OCI-LY7 (cell line): ENCODE data around the gene TSNAXIP1. TPM values are rescaled to one million over a fixed set of nuclear protein-coding genes. Genes with fewer than 3 reads are reported as not detected.

Source experiments
- BruUV-seq: library from RNA; stranded (reverse); fragments of 400-500 nt; replicated peaks from 2 replicates; lab custom pipeline; 2021; lab: Mats Ljungman, UMichigan
- CTCF ChIA-PET: fragments of 300-600 bp; sonication (Branson Sonifier 250); formaldehyde crosslinking; loops from one replicate; lab custom pipeline; 2022; ENCODE audit warnings: antibody characterized with exemption; ENCODE audit not compliant: unreplicated experiment; lab: Charles Lee
- POLR2A ChIA-PET: fragments of 300-600 bp; sonication (Branson Sonifier 250); formaldehyde crosslinking; loops from one replicate; lab custom pipeline; 2022; ENCODE audit warnings: antibody characterized with exemption; lab: Charles Lee
- DNase-seq: peaks from one replicate; pipeline ENCODE4 v3.0.0-alpha.2; 2015; ENCODE audit warnings: low spot score
- H2AFZ ChIP-seq: fragments of 200-600 bp; sonication (generic), shearing (Covaris generic); 2 replicates; pipeline ENCODE4 v1.6.1; 2014; ENCODE audit warnings: mild to moderate bottlenecking, antibody characterized with exemption, low read length, moderate library complexity
- H3K27ac ChIP-seq: fragments of 200-600 bp; sonication (generic); 2 replicates; pipeline ENCODE4 v1.5.1; 2014; ENCODE audit warnings: mixed run types, low read depth, mild to moderate bottlenecking, moderate library complexity, low read length, inconsistent platforms; ENCODE audit not compliant: poor library complexity, severe bottlenecking
- H3K36me3 ChIP-seq: fragments of 200-600 bp; sonication (generic); 2 replicates; pipeline ENCODE4 v1.6.1; 2014; ENCODE audit warnings: mild to moderate bottlenecking, antibody characterized with exemption, low read length, moderate library complexity, mixed read lengths; ENCODE audit not compliant: insufficient read depth
- H3K4me1 ChIP-seq: fragments of 200-600 bp; sonication (generic); 2 replicates; pipeline ENCODE4 v1.5.1; 2014; ENCODE audit warnings: mild to moderate bottlenecking, low read length; ENCODE audit not compliant: insufficient read depth, poor library complexity, severe bottlenecking
- H3K4me2 ChIP-seq: fragments of 200-600 bp; sonication (generic); 2 replicates; pipeline ENCODE4 v1.6.1; 2014; ENCODE audit warnings: mild to moderate bottlenecking, low read length
- H3K4me3 ChIP-seq: fragments of 200-600 bp; sonication (generic); 2 replicates; pipeline ENCODE4 v1.5.1; 2014; ENCODE audit warnings: mild to moderate bottlenecking, low read depth, low read length; ENCODE audit not compliant: poor library complexity, severe bottlenecking
- H3K79me2 ChIP-seq: fragments of 200-600 bp; sonication (generic); 2 replicates; pipeline ENCODE4 v1.6.1; 2016; ENCODE audit warnings: low read depth, mild to moderate bottlenecking, low read length, moderate library complexity, mixed read lengths; ENCODE audit not compliant: insufficient read depth
- H3K9me2 ChIP-seq: fragments of 200-600 bp; sonication (generic); 2 replicates; pipeline ENCODE4 v1.6.1; 2016; ENCODE audit warnings: mild to moderate bottlenecking, low read length, mixed read lengths; ENCODE audit not compliant: insufficient read depth
- H3K9me3 ChIP-seq: fragments of 200-600 bp; sonication (generic); 2 replicates; pipeline ENCODE4 v1.6.1; 2014; ENCODE audit warnings: mild to moderate bottlenecking, mixed run types, low read length, mixed read lengths
- H4K20me1 ChIP-seq: fragments of 200-600 bp; sonication (generic); 2 replicates; pipeline ENCODE4 v1.6.1; 2014; ENCODE audit warnings: mild to moderate bottlenecking, antibody characterized with exemption, low read length, moderate library complexity, mixed read lengths; ENCODE audit not compliant: insufficient read depth
- CTCF ChIP-seq: fragments of 200-600 bp; sonication (generic); conservative IDR thresholded peaks from 2 replicates; pipeline ENCODE4 v1.5.1; 2014; ENCODE audit warnings: mild to moderate bottlenecking, antibody characterized with exemption, low read length, moderate library complexity, mixed read lengths
- EZH2phosphoT487 ChIP-seq: fragments of 200-600 bp; sonication (generic); IDR thresholded peaks from 2 replicates; pipeline ENCODE4 v1.6.1; 2018; ENCODE audit warnings: low read depth, borderline replicate concordance, mild to moderate bottlenecking, mixed run types, antibody characterized with exemption, low read length, moderate library complexity, mixed read lengths
- intact Hi-C: fragments of 100-400 bp; cut with micrococcal nuclease; formaldehyde crosslinking; loops from one replicate; pipeline ENCODE4 v1.10.0; 2022; ENCODE audit not compliant: unreplicated experiment
- total RNA-seq, 2 experiments: library from RNA; depleted of rRNA in 1 of 2; stranded (reverse); fragments of >200 nt in 1 of 2; shearing (Covaris generic) in 1 of 2; gene quantifications; 2 replicates each; pipeline ENCODE4 v1.2.3, GENCODE V29; 2014 to 2022

TSNAXIP1 gene
- total RNA-seq, 2 experiments from 2014 or later, result 0.76 to 0.91 TPM

- Histone ChIP-seq H3K4me1 (peaks cover 11% of the 10 kb centered on the region), H3K79me2 (no peaks in the 10 kb centered on the region), H3K27ac (no peak overlapping the region), H3K4me3 (no peak overlapping the region), H2AFZ (no peak overlapping the region), H3K9me2 (no peaks in the 10 kb centered on the region), H3K4me2 (no peak overlapping the region), H4K20me1 (no peaks in the 10 kb centered on the region), H3K36me3 (peaks cover 39% of the 10 kb centered on the region), H3K9me3 (no peaks in the 10 kb centered on the region)
- POLR2A ChIA-PET, result no interaction called here
- no peak for TF ChIP-seq CTCF
- no peak for TF ChIP-seq EZH2phosphoT487
- CTCF ChIA-PET, result no interaction called here
- intact Hi-C loops, result no loop called here
- no TSS peak for BruUV-seq
- DNase-seq, result no peak
Observed at GRCh38 chr16:67774457-67774853, 32.2 kb upstream of the TSNAXIP1 start.

- DNase-seq, result no peak
- H3K4me2 ChIP-seq, result no peak overlapping the region
- no peaks in the 10 kb centered on the region for H4K20me1 ChIP-seq
- intact Hi-C loops, result no loop called here
- no peaks in the 10 kb centered on the region for H3K9me2 ChIP-seq
- H3K36me3 ChIP-seq, result peaks cover 36% of the 10 kb centered on the region
- CTCF ChIA-PET, result no interaction called here
- H3K9me3 ChIP-seq, result no peaks in the 10 kb centered on the region
- POLR2A ChIA-PET, result interaction anchor here (0.8 kb wide), 1 partner anchor 16 kb away, joined by 3 read pairs; no protein-coding TSS in a partner anchor
- TF ChIP-seq CTCF (no peak), EZH2phosphoT487 (no peak)
- no peak overlapping the region for H3K27ac ChIP-seq
- H3K4me1 ChIP-seq, result peaks cover 15% of the 10 kb centered on the region
- BruUV-seq, result no TSS peak
- H2AFZ ChIP-seq, result no peak overlapping the region
- no peak overlapping the region for H3K4me3 ChIP-seq
- no peaks in the 10 kb centered on the region for H3K79me2 ChIP-seq
Observed at GRCh38 chr16:67775273-67775672, 31.4 kb upstream of the TSNAXIP1 start.

- Histone ChIP-seq H4K20me1 (0 out of 2 replicates have a peak, but pooled peaks cover 3% of the 10 kb centered on the region), H3K36me3 (peaks cover 32% of the 10 kb centered on the region), H2AFZ (no peak overlapping the region), H3K9me3 (no peaks in the 10 kb centered on the region), H3K4me2 (no peak overlapping the region), H3K27ac (no peak overlapping the region), H3K79me2 (0 out of 2 replicates have a peak, but pooled peaks cover 12% of the 10 kb centered on the region), H3K4me3 (no peak overlapping the region), H3K9me2 (no peaks in the 10 kb centered on the region), H3K4me1 (peaks cover 15% of the 10 kb centered on the region)
- no peak for TF ChIP-seq CTCF
- ChIA-PET CTCF (no interaction called here), POLR2A (interaction anchor here (2.9 kb wide), 1 partner anchor 22 kb away, joined by 8 read pairs; no protein-coding TSS in a partner anchor)
- intact Hi-C loops, result no loop called here
- no TSS peak for BruUV-seq
- DNase-seq, result no peak
Observed at GRCh38 chr16:67779256-67780014, 27.3 kb upstream of the TSNAXIP1 start.
